PC-9 (cell line): ENCODE results near the gene BICDL2. TPM values are rescaled to one million over a fixed set of nuclear protein-coding genes. Genes with fewer than 3 reads are reported as not detected.

Experiments used
- BruUV-seq: library from RNA; stranded (reverse); fragments of 400-500 nt; replicated peaks from 2 replicates; lab custom pipeline; 2021; lab: Mats Ljungman, UMichigan
- CTCF ChIA-PET: fragments of 300-600 bp; sonication (Branson Sonifier 250); formaldehyde crosslinking; loops from one replicate; lab custom pipeline; 2022; ENCODE audit warnings: antibody characterized with exemption; lab: Charles Lee
- POLR2A ChIA-PET: fragments of 300-600 bp; sonication (Branson Sonifier 250); formaldehyde crosslinking; loops from one replicate; lab custom pipeline; 2022; ENCODE audit warnings: antibody characterized with exemption; ENCODE audit not compliant: unreplicated experiment; lab: Charles Lee
- DNase-seq, 2 experiments: peaks; one replicate each; pipeline versions ENCODE4 v3.0.0 to v3.0.0-alpha.2; 2015 to 2022; ENCODE audit warnings: mixed read lengths in 1 of 2
- H2AFZ ChIP-seq: fragments of 200-600 bp; sonication (generic); 2 replicates; pipeline ENCODE4 v1.8.1; 2017; ENCODE audit warnings: antibody characterized with exemption
- H3F3A ChIP-seq: fragments of 200-600 bp; sonication (generic); 2 replicates; pipeline ENCODE4 v1.8.1; 2017; ENCODE audit warnings: antibody characterized with exemption, mild to moderate bottlenecking, low read depth; ENCODE audit not compliant: insufficient read depth
- H3K27ac ChIP-seq: fragments of 200-600 bp; sonication (generic); 2 replicates; pipeline ENCODE4 v1.6.1; 2016; ENCODE audit warnings: mixed run types
- H3K27me3 ChIP-seq: fragments of 200-600 bp; sonication (generic); 2 replicates; pipeline ENCODE4 v1.6.1; 2016; ENCODE audit warnings: low read depth, mixed run types; ENCODE audit not compliant: insufficient read depth
- H3K36me3 ChIP-seq: fragments of 200-600 bp; sonication (generic); 2 replicates; pipeline ENCODE4 v1.6.1; 2016; ENCODE audit warnings: low read depth, mixed run types
- H3K4me1 ChIP-seq: fragments of 200-600 bp; sonication (generic); replicated peaks from 2 replicates; pipeline ENCODE4 v1.6.1; 2016; ENCODE audit warnings: mixed run types; ENCODE audit not compliant: insufficient read depth
- H3K4me2 ChIP-seq: fragments of 200-600 bp; sonication (generic); 2 replicates; pipeline ENCODE4 v1.6.1; 2017; ENCODE audit warnings: mixed run types
- H3K4me3 ChIP-seq: fragments of 200-600 bp; sonication (generic); 2 replicates; pipeline ENCODE4 v1.6.1; 2016; ENCODE audit warnings: mixed run types
- H3K79me2 ChIP-seq: fragments of 200-600 bp; sonication (generic); 2 replicates; pipeline ENCODE4 v1.6.1; 2017; ENCODE audit warnings: low read depth, mixed run types
- H3K9me2 ChIP-seq: fragments of 200-600 bp; sonication (generic); 2 replicates; pipeline ENCODE4 v1.8.1; 2017; ENCODE audit warnings: mild to moderate bottlenecking; ENCODE audit not compliant: insufficient read depth
- H3K9me3 ChIP-seq: fragments of 200-600 bp; sonication (generic); 2 replicates; pipeline ENCODE4 v1.8.1; 2016; ENCODE audit warnings: low read depth; ENCODE audit not compliant: insufficient read depth
- H4K20me1 ChIP-seq: fragments of 200-600 bp; sonication (generic); 2 replicates; pipeline ENCODE4 v1.8.1; 2017; ENCODE audit not compliant: insufficient read depth
- EZH2 ChIP-seq: fragments of 200-600 bp; sonication (generic); IDR thresholded peaks from 2 replicates; pipeline ENCODE4 v1.8.0; 2017; ENCODE audit warnings: antibody characterized with exemption, low read depth
- intact Hi-C: fragments of 100-400 bp; cut with micrococcal nuclease; formaldehyde crosslinking; loops from one replicate; pipeline ENCODE4 v1.10.0; 2022; ENCODE audit not compliant: unreplicated experiment
- total RNA-seq: library from RNA; stranded (reverse); gene quantifications from 2 replicates; pipeline ENCODE4 v1.2.3, GENCODE V29; 2021
- TF ChIP-seq, protein P1 (sequence below): fragments of 200-600 bp; sonication (generic); conservative IDR thresholded peaks from 2 replicates; pipeline ENCODE4 v1.6.1; 2017; ENCODE audit warnings: mixed run types, antibody characterized with exemption, mild to moderate bottlenecking, moderate library complexity

Gene BICDL2
- total RNA-seq, 1 experiment from 2014 or later = 57.9 TPM

DNA sequence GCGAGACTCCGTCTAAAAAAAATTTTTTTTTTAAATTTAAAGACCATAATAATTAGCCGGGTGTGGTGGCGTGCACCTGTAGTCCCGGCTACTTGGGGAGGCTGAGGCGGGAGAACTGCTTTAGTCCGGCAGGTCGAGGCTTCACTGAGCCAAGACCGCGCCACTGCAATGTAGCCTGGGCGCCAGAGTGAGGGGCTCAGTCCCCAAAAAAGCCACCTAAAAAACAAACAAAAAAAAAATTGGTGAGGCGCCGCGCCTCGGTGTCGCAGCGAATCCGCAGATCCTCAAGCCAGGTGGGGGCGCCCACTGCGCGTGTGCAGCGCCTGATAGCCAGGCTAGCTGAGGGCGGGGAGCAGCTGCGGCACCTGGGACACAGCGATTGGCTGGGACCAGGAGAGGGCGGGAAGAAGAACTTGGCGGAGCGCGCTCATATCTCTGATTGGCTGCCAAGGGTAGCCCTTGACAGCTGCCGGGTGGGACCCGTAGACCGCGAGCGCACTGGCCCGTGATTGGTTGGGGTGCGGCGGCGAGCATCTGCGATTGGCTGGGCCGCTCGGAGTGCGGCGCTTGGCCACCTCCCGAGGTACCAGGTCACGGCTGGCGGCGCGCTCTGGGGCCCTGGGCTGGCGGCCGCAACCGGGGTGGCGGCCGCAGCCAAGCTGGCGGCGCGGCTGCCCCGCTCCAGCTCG is 33.0 kb downstream of the BICDL2 start:
- Histone ChIP-seq H4K20me1 (no peaks in the 10 kb centered on the region), H3K4me1 (peaks cover 32% of the 10 kb centered on the region), H3F3A (peaks cover 26% of the 10 kb centered on the region), H2AFZ (no peak overlapping the region), H3K4me3 (no peak overlapping the region; the same call in 1 of the 2 replicates), H3K9me3 (no peaks in the 10 kb centered on the region), H3K79me2 (peaks cover 12% of the 10 kb centered on the region; the same call in 1 of the 2 replicates), H3K4me2 (peak overlapping the region; percentile 44; the same call in 1 of the 2 replicates), H3K9me2 (no peaks in the 10 kb centered on the region), H3K27me3 (no peaks in the 10 kb centered on the region), H3K27ac (no peak overlapping the region), H3K36me3 (no peaks in the 10 kb centered on the region)
- no TSS peak for BruUV-seq
- ChIA-PET POLR2A (interaction anchor here (0.6 to 3.2 kb wide), 4 partner anchors 9 to 24 kb away, joined by 8 to 87 read pairs (median 19); partner anchors contain the start of genes CLDN9, HCFC1R1, THOC6 and TNFRSF12A), CTCF (interaction anchor here (0.6 to 1.6 kb wide), 7 partner anchors 9 to 126 kb away, joined by 3 to 15 read pairs (median 4); partner anchors contain the start of genes CLDN9, HCFC1R1, THOC6 and TNFRSF12A)
- TF ChIP-seq, protein P1, sequence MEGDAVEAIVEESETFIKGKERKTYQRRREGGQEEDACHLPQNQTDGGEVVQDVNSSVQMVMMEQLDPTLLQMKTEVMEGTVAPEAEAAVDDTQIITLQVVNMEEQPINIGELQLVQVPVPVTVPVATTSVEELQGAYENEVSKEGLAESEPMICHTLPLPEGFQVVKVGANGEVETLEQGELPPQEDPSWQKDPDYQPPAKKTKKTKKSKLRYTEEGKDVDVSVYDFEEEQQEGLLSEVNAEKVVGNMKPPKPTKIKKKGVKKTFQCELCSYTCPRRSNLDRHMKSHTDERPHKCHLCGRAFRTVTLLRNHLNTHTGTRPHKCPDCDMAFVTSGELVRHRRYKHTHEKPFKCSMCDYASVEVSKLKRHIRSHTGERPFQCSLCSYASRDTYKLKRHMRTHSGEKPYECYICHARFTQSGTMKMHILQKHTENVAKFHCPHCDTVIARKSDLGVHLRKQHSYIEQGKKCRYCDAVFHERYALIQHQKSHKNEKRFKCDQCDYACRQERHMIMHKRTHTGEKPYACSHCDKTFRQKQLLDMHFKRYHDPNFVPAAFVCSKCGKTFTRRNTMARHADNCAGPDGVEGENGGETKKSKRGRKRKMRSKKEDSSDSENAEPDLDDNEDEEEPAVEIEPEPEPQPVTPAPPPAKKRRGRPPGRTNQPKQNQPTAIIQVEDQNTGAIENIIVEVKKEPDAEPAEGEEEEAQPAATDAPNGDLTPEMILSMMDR = peak; percentile 61
- no peak for TF ChIP-seq EZH2
- peak; percentile 96 to 100 for DNase-seq
- intact Hi-C loops = loop anchor here (1.0 to 2.0 kb wide), 6 partner anchors 8 to 126 kb away; no protein-coding TSS in a partner anchor

DNA sequence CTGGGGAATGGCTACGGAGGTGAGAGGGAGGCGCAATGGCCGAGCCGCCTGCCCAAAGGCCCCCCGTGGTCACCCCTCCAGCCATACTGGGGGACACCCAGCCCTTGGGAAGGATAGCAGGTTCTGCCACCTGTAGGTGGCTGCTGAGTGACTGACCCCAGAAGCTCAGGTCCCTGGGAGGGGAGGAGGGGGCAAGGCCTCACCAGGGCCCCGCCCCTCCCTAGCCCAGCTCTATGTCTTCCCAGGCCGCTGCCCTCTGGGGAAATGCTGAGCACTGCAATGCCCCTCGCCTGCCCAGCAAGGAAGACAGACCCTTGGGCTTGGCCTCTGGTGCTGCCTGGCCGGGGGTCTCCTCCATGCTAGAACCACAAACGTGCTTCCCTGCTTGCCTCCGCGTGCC is 35.4 kb downstream of the BICDL2 start:
- peaks cover 8% of the 10 kb centered on the region for H3K4me1 ChIP-seq
- BruUV-seq = no TSS peak
- ChIA-PET POLR2A (no interaction called here), CTCF (no interaction called here)
- no peak for DNase-seq
- no peaks in the 10 kb centered on the region for H3K27me3 ChIP-seq
- H3K9me2 ChIP-seq = no peaks in the 10 kb centered on the region
- TF ChIP-seq EZH2 = no peak
- H3F3A ChIP-seq = peaks cover 13% of the 10 kb centered on the region; the same call in 1 of the 2 replicates
- no peaks in the 10 kb centered on the region for H3K36me3 ChIP-seq
- no peaks in the 10 kb centered on the region for H4K20me1 ChIP-seq
- H2AFZ ChIP-seq = no peak overlapping the region
- H3K4me2 ChIP-seq = no peak overlapping the region
- H3K79me2 ChIP-seq = peaks cover 7% of the 10 kb centered on the region; the same call in 1 of the 2 replicates
- H3K4me3 ChIP-seq = no peak overlapping the region
- intact Hi-C loops = no loop called here
- H3K27ac ChIP-seq = no peak overlapping the region
- no peaks in the 10 kb centered on the region for H3K9me3 ChIP-seq

DNA sequence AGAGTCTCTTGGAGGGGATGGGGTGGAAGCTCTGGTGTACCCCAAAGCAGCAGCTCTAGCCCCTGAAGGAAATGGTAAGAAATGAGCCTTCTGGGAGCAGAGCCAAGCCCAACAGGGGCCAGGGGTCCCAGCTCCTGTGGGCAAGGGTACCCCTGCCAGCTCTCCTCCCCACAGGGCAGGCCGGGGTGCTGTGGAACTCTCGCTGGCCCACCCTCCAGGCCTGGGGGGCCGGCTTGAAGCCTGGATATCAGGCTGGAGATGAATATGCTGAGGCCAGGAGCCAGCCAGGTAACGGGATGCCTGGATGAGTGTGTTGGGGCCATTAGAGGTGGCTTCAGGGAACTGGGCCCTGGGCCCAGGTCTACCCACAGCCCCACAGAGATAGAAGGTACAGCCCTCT is 36.2 kb downstream of the BICDL2 start:
- H3K27ac ChIP-seq = no peak overlapping the region
- ChIA-PET CTCF (no interaction called here), POLR2A (no interaction called here)
- H3K9me2 ChIP-seq = no peaks in the 10 kb centered on the region
- no peaks in the 10 kb centered on the region for H4K20me1 ChIP-seq
- TF ChIP-seq EZH2 = no peak
- TF ChIP-seq, protein P1 = no peak
- no peak overlapping the region for H3K4me3 ChIP-seq
- H3F3A ChIP-seq = peaks cover 9% of the 10 kb centered on the region; the same call in 1 of the 2 replicates
- no peaks in the 10 kb centered on the region for H3K27me3 ChIP-seq
- intact Hi-C loops = no loop called here
- H3K4me2 ChIP-seq = no peak overlapping the region
- H2AFZ ChIP-seq = no peak overlapping the region
- peaks cover 6% of the 10 kb centered on the region for H3K4me1 ChIP-seq
- no peaks in the 10 kb centered on the region for H3K9me3 ChIP-seq
- H3K36me3 ChIP-seq = no peaks in the 10 kb centered on the region
- no peak for DNase-seq
- 0 out of 2 replicates have a peak, but pooled peaks cover under 1% of the 10 kb centered on the region for H3K79me2 ChIP-seq
- BruUV-seq = no TSS peak
